ENCODE measurements around the gene DMD. TPM values are rescaled to one million over a fixed set of nuclear protein-coding genes. Genes with fewer than 3 reads are reported as not detected.

Gene DMD
- total RNA-seq, 2 experiments from 2014 or later: 0.27 to 0.49 TPM

GRCh38 chrX:32176510-32176909 lies 1034.8 kb downstream of the DMD start:
- Mint-ChIP-seq H3K27ac (no peak overlapping the region), H3K36me3 (ENCODE audit: low read depth) (no peaks in the 10 kb centered on the region), H3K9me3 (peaks cover 3% of the 10 kb centered on the region), H3K27me3 (no peaks in the 10 kb centered on the region), H3K4me3 (no peak overlapping the region), H3K4me1 (ENCODE audit: low read depth) (no peaks in the 10 kb centered on the region)
- no peak for TF ChIP-seq CTCF (IDR thresholded peaks at IDR 0.05)
- no peak for DNase-seq
- ATAC-seq: no peak
- ChIA-PET CTCF (no interaction called here), POLR2A (no interaction called here)
- intact Hi-C loops (cut with micrococcal nuclease): no loop called here

DNA sequence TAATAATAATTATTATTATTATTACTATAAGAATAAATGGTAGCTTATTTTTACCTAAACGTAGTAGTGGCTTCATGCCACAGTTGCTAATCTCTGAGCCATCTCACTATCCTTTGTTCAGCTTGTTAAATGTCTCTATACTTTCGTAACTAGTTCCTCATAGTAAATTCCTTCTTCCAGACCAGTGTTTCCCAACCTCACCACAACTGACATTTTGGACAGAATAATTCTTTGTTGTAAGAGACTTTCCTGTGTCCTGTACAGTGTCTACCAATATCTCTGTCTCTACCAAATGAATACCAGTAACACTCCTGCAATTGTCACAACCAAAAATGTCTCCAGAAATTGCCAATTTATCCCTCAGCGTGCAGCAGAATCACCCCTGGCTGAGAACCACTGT lies 1040.9 kb downstream of the DMD start:
- intact Hi-C loops (cut with micrococcal nuclease): no loop called here
- ATAC-seq (no peak), DNase-seq (no peak)
- H3K27me3 Mint-ChIP-seq: no peaks in the 10 kb centered on the region
- H3K9me3 Mint-ChIP-seq: no peaks in the 10 kb centered on the region
- H3K27ac Mint-ChIP-seq: no peak overlapping the region
- no peaks in the 10 kb centered on the region for H3K36me3 Mint-ChIP-seq (ENCODE audit: low read depth)
- ChIA-PET POLR2A (no interaction called here), CTCF (no interaction called here)
- no peaks in the 10 kb centered on the region for H3K4me1 Mint-ChIP-seq (ENCODE audit: low read depth)
- H3K4me3 Mint-ChIP-seq: no peak overlapping the region
- TF ChIP-seq CTCF (IDR thresholded peaks at IDR 0.05): no peak

DNA sequence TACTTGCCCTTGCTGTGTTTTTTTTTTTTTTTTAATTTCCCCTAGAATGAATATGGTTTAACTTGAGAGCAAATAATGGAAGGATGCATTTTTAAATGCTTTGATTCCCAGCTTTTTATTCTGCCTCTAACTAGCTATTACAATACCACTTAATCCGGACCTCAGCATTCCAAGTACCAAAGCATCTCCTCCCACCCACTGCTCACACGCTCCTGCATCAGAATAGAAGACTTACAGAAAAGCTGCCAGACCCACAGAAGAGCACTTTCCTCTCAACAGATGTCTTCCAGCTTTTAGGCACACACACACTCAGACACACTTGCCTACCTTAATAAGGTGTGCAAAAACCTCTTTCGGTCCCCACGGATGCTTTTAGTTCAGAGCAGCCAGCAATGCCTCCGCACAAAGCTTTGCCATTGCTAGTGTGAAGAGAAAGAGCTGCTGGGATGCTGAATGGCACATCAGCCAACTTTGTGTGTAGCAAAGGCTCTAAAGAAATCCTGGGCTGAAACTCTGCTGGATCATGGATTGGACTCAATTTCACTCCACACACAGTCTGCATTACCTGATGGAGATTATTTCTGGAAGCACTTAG lies 1056.2 kb downstream of the DMD start:
- ChIA-PET CTCF (no interaction called here), POLR2A (no interaction called here)
- Mint-ChIP-seq H3K27me3 (no peaks in the 10 kb centered on the region), H3K27ac (no peak overlapping the region), H3K4me1 (ENCODE audit: low read depth) (no peaks in the 10 kb centered on the region), H3K36me3 (ENCODE audit: low read depth) (no peaks in the 10 kb centered on the region), H3K4me3 (no peak overlapping the region), H3K9me3 (no peaks in the 10 kb centered on the region)
- ATAC-seq (no peak), DNase-seq (no peak)
- TF ChIP-seq CTCF (IDR thresholded peaks at IDR 0.05): no peak
- intact Hi-C loops (cut with micrococcal nuclease): no loop called here

DNA sequence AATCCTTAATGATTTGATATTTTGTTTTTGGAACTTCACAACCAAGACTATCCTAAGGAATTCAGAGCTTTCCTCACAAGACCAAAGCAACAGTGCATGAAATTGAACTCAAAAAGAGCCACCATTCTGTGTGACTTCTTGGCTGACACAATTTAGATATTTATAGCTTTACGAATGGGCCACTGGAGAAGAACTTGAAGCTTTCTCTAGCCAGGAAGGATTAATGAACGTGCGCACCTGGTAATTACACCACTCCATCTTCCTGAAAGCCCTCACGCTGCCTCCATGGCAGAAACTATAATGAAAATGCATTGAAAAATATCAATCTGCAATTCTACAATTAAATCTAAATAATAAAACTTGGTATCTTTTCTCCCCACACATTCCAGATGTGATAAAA lies 1057.8 kb downstream of the DMD start:
- Mint-ChIP-seq H3K36me3 (ENCODE audit: low read depth) (no peaks in the 10 kb centered on the region), H3K9me3 (no peaks in the 10 kb centered on the region), H3K27ac (no peak overlapping the region), H3K4me3 (no peak overlapping the region), H3K4me1 (ENCODE audit: low read depth) (no peaks in the 10 kb centered on the region), H3K27me3 (no peaks in the 10 kb centered on the region)
- DNase-seq (no peak), ATAC-seq (no peak)
- POLR2A ChIA-PET: no interaction called here
- no peak for TF ChIP-seq CTCF (IDR thresholded peaks at IDR 0.05)
- CTCF ChIA-PET: no interaction called here
- intact Hi-C loops (cut with micrococcal nuclease): no loop called here

DNA sequence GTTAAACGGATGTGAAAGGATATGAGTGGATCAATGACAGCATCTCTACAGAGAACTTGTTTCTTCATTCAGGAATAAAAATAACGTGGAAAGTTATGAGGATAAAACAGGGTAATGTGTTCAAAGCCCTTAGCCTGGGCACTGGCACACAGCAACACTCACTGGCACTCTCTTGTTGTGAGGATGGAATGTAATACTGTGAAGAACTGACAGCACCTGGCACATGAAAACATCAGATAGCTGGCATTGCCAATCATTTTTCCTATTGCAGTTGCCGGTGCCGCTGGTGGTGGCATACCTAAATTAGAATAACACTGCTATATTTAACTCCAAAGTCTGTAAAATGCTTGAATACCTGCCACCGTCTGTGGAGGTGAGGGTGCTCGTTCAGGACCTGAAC lies 1061.2 kb downstream of the DMD start:
- H3K27ac Mint-ChIP-seq: no peak overlapping the region
- DNase-seq (no peak), ATAC-seq (no peak)
- ChIA-PET CTCF (no interaction called here), POLR2A (no interaction called here)
- no peaks in the 10 kb centered on the region for H3K27me3 Mint-ChIP-seq
- no peaks in the 10 kb centered on the region for H3K36me3 Mint-ChIP-seq (ENCODE audit: low read depth)
- H3K4me1 Mint-ChIP-seq (ENCODE audit: low read depth): no peaks in the 10 kb centered on the region
- no peaks in the 10 kb centered on the region for H3K9me3 Mint-ChIP-seq
- TF ChIP-seq CTCF (IDR thresholded peaks at IDR 0.05): no peak
- H3K4me3 Mint-ChIP-seq: no peak overlapping the region
- intact Hi-C loops (cut with micrococcal nuclease): no loop called here
